Right lobe of liver (tissue), 6 donors: ENCODE results near the gene PNPLA5. TPM values are rescaled to one million over a fixed set of nuclear protein-coding genes. Genes with fewer than 3 reads are reported as not detected.
"Not testable (repeated sequence)": the region's sequence is repeated elsewhere in the genome, so short reads cannot be mapped to it uniquely, and the experiment has no call there.

ENCODE experiments used
- ATAC-seq, 4 donors: fragments of 200-7000 bp; cut with Tn5 transposase; one replicate each; pipeline ENCODE4 v1.9.1; 2020; ENCODE audit warnings: mild to moderate bottlenecking in 4 of 4, moderate library complexity in 4 of 4
- DNase-seq, 3 donors: peaks; one replicate each; pipeline ENCODE4 v3.0.0-alpha.2; 2020
- H3K27ac ChIP-seq, 3 donors: fragments of 200-600 bp; one replicate each; pipeline ENCODE4 v1.8.0; 2022
- H3K27me3 ChIP-seq, 2 donors: fragments of 200-600 bp; one replicate each; pipeline ENCODE4 v1.8.0; 2022
- H3K36me3 ChIP-seq, 4 donors: fragments of 200-600 bp; sonication (generic) in 1 of 4; one replicate each; pipeline versions ENCODE4 v1.5.1 to v1.8.0; 2017 to 2022; ENCODE audit warnings: control low read depth in 1 of 4
- H3K4me1 ChIP-seq, 4 donors: fragments of 200-600 bp; sonication (generic) in 1 of 4; one replicate each; pipeline versions ENCODE4 v1.5.1 to v1.8.0; 2017 to 2022; ENCODE audit warnings: control low read depth in 1 of 4
- H3K4me3 ChIP-seq, 3 donors: fragments of 200-600 bp; one replicate each; pipeline ENCODE4 v1.8.0; 2022
- H3K9me3 ChIP-seq, 4 donors: fragments of 200-600 bp; sonication (generic) in 1 of 4; one replicate each; pipeline versions ENCODE4 v1.5.1 to v1.8.0; 2017 to 2022; ENCODE audit warnings: control low read depth in 1 of 4
- CTCF ChIP-seq, 4 donors: fragments of 200-600 bp in 3 of 4; fragments of 450-650 bp in 1 of 4; IDR thresholded peaks; one replicate each; pipeline versions ENCODE4 v1.5.1 to v1.8.0; 2016 to 2022; ENCODE audit warnings: antibody characterized with exemption in 4 of 4, mild to moderate bottlenecking in 2 of 4
- POLR2A ChIP-seq: fragments of 450-650 bp; IDR thresholded peaks from one replicate; pipeline ENCODE4 v1.6.1; 2017; ENCODE audit warnings: antibody characterized with exemption, mild to moderate bottlenecking
- WGBS: methylation state at CpG from one replicate; pipeline ENCODE4 v1.1.6; 2018; ENCODE audit warnings: low coverage, low lambda C conversion rate; ENCODE audit not compliant: insufficient coverage; ENCODE audit errors: missing lambda C conversion rate; 5-methylcytosine and 5-hydroxymethylcytosine counted together
- intact Hi-C, 2 donors: fragments of 100-400 bp; cut with DNase I; formaldehyde crosslinking; loops; one replicate each; pipeline versions ENCODE4 v1.11.2 to v1.14.1; 2022
- total RNA-seq, 6 experiments: library from RNA; depleted of rRNA in 2 of 6; stranded (reverse); fragments of >200 nt in 2 of 6; fragmentation: NEBNext Ultra II Directional in 3 of 6; extraction: Animal tissue kit (Norgen Biotek cat#: 25700) in 3 of 6; gene quantifications; one replicate each; pipeline versions ENCODE4 v1.1.0 to v1.2.4, GENCODE V29; 2016 to 2023
- donor health status: DM: no; HTN: yes; CAD: no.
- donor health status: DM: no; HTN: no; CAD: no.
- donor health status: DM: no; HTN: no; CAD: no.
- donor health status: DM: no; HTN: yes; CAD: no.
- donor health status: DM: no; HTN: yes; CAD: no.

PNPLA5 gene
- total RNA-seq, 6 experiments from 2014 or later: 2.8 TPM; not detected in 5

DNA sequence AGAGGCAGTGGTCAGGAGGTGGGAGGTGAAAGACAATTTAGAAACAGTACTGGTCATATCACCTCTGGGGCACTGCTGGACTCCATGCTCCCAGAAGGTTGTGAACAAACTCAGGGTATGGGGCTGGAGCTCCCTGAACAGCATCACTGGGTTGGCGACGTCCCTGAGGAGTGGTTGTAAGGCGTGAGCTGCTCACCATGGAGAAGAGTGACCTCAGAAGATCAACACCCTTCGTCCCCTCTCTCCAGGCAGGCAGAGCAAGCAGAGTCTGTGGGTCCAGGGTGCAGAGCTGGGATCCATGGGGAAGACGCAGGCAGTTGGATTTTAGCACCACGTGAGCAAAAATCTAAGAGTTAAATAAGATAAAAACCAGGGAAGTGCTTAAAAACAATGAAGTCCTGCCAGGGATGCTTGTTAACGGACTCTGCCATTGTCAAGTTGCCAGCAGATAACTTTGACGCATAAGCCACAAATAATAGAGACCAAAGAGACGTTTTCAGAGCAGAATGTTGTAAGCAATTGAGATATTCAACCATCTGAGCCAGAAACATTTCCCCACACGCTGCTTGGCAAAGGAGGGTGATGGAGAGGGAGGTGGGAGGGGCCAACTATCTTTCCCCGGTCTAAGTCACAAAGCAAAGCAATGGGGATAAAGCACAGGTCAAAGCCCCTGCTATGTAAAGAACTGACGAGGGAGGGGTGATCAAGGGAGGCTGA lies 13.6 kb downstream of the PNPLA5 start:
- no peak for ATAC-seq
- H3K4me1 ChIP-seq: no peaks in the 10 kb centered on the region
- no peaks in the 10 kb centered on the region for H3K9me3 ChIP-seq
- WGBS: 39% methylated on average over 12 of the region's 12 CpGs
- H3K27me3 ChIP-seq: no peaks in the 10 kb centered on the region
- no peak overlapping the region for H3K4me3 ChIP-seq
- no peaks in the 10 kb centered on the region for H3K36me3 ChIP-seq
- TF ChIP-seq POLR2A (no peak), CTCF (IDR thresholded peaks at IDR 0.05) (no peak)
- intact Hi-C loops: no loop called here
- no peak overlapping the region for H3K27ac ChIP-seq
- DNase-seq: no peak

DNA sequence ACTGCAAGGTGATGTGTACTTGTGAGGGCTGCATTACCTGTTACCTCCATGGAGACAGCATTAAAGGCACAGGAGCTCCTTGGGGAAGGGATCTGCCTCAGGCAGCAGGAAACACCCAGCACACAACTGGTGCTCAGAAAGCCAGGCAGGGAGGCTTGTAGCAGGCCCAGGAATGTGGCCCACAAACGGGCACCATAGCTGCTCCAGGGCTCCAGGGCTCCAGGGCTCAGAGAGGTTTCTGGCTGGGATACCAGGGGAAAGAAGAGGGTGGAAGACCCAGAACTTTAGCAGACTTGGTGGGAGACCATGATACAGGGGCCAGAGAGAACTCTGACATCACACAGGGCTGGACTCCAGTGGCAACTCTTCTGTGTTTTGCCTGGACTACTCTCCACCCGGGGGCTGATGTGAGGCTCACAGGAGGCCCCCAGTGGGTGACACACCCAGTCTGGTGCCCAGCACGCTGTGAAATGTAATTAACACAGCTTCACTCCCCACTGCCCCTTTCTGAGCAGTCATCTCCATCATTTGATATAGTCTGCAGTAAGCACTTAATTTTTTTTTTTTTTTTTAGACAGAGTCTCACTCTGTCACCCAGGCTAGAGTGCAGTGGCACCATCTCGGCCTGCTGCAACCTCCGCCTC lies 14.8 kb downstream of the PNPLA5 start:
- no peak for TF ChIP-seq CTCF (IDR thresholded peaks at IDR 0.05)
- no peak for TF ChIP-seq POLR2A
- H3K4me1 ChIP-seq: no peaks in the 10 kb centered on the region
- H3K9me3 ChIP-seq: no peaks in the 10 kb centered on the region
- no peak overlapping the region for H3K27ac ChIP-seq
- H3K36me3 ChIP-seq: no peaks in the 10 kb centered on the region
- DNase-seq (no peak), ATAC-seq (no peak)
- H3K4me3 ChIP-seq: no peak overlapping the region
- H3K27me3 ChIP-seq: no peaks in the 10 kb centered on the region
- WGBS: 53% methylated on average over 3 of the region's 5 CpGs
- intact Hi-C loops: no loop called here

GRCh38 chr22:43869799-43870198 lies 22.0 kb downstream of the PNPLA5 start:
- TF ChIP-seq CTCF (IDR thresholded peaks at IDR 0.05) (no peak), POLR2A (no peak)
- no peak overlapping the region for H3K27ac ChIP-seq
- ATAC-seq (no peak), DNase-seq (no peak)
- H3K27me3 ChIP-seq: no peaks in the 10 kb centered on the region
- H3K9me3 ChIP-seq: no peaks in the 10 kb centered on the region
- WGBS: 71% methylated on average over 5 of the region's 5 CpGs
- no peaks in the 10 kb centered on the region for H3K4me1 ChIP-seq
- no peak overlapping the region for H3K4me3 ChIP-seq
- H3K36me3 ChIP-seq: no peaks in the 10 kb centered on the region
- intact Hi-C loops: no loop called here

- DNase-seq, H3K27me3 ChIP-seq, H3K4me3 ChIP-seq, intact Hi-C loops, H3K4me1 ChIP-seq, ATAC-seq, H3K27ac ChIP-seq, H3K36me3 ChIP-seq, H3K9me3 ChIP-seq: not testable (repeated sequence)
- WGBS: 69% methylated on average over 4 of the region's 4 CpGs
These were observed 22.8 kb downstream of the PNPLA5 start for GRCh38 chr22:43869001-43869400.

- H3K4me3 ChIP-seq: no peak overlapping the region
- no peaks in the 10 kb centered on the region for H3K4me1 ChIP-seq
- no peaks in the 10 kb centered on the region for H3K9me3 ChIP-seq
- H3K36me3 ChIP-seq: no peaks in the 10 kb centered on the region
- DNase-seq (peak; percentile 64 to 70 (median 68)), ATAC-seq (peak; percentile 77 to 84 (median 80))
- 8% methylated on average over 8 of the region's 11 CpGs for WGBS
- H3K27me3 ChIP-seq: no peaks in the 10 kb centered on the region
- intact Hi-C loops: no loop called here
- TF ChIP-seq POLR2A (no peak), CTCF (IDR thresholded peaks at IDR 0.05) (no peak)
- no peak overlapping the region for H3K27ac ChIP-seq
These were observed 23.8 kb downstream of the PNPLA5 start for GRCh38 chr22:43867839-43868635.
